GM12875 (cell line): ENCODE measurements around the gene TAF8.

Experiments used
- H3K4me3 ChIP-seq: one replicate; pipeline ENCODE4 v1.5.1; 2011; ENCODE audit warnings: low read depth, low read length, control low read depth
- TF ChIP-seq, protein P1 (sequence below): IDR thresholded peaks from 2 replicates; pipeline ENCODE4 v1.5.1; 2011; ENCODE audit warnings: low read depth, mild to moderate bottlenecking, control low read depth, inconsistent platforms, low read length, moderate library complexity, borderline replicate concordance; ENCODE audit not compliant: insufficient read depth

The TAF8 gene

DNA sequence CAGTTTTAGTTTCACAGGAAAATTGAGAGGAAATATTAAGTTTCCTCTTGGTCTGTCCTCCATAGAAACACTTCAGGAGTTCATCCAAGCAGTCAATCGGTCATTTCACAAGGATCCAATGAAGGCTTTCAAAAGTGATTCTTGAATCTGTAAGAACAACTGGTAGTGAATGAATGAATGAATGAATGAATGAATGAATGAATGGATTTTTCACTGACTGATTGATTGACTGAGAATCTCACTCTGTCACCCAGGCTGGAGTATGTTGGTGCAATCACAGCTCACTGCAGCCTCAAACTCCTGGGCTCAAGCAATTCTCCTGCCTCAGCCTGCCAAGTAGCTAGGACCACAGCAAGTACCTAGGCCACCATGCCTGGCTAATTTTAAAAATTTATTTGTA lies 39.4 kb upstream of the TAF8 start:
- H3K4me3 ChIP-seq = no peak overlapping the region
- TF ChIP-seq, protein P1, sequence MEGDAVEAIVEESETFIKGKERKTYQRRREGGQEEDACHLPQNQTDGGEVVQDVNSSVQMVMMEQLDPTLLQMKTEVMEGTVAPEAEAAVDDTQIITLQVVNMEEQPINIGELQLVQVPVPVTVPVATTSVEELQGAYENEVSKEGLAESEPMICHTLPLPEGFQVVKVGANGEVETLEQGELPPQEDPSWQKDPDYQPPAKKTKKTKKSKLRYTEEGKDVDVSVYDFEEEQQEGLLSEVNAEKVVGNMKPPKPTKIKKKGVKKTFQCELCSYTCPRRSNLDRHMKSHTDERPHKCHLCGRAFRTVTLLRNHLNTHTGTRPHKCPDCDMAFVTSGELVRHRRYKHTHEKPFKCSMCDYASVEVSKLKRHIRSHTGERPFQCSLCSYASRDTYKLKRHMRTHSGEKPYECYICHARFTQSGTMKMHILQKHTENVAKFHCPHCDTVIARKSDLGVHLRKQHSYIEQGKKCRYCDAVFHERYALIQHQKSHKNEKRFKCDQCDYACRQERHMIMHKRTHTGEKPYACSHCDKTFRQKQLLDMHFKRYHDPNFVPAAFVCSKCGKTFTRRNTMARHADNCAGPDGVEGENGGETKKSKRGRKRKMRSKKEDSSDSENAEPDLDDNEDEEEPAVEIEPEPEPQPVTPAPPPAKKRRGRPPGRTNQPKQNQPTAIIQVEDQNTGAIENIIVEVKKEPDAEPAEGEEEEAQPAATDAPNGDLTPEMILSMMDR = no peak

- H3K4me3 ChIP-seq = no peak overlapping the region
- TF ChIP-seq, protein P1 = no peak
Observed at GRCh38 chr6:42012501-42013133, 37.7 kb upstream of the TAF8 start.

DNA sequence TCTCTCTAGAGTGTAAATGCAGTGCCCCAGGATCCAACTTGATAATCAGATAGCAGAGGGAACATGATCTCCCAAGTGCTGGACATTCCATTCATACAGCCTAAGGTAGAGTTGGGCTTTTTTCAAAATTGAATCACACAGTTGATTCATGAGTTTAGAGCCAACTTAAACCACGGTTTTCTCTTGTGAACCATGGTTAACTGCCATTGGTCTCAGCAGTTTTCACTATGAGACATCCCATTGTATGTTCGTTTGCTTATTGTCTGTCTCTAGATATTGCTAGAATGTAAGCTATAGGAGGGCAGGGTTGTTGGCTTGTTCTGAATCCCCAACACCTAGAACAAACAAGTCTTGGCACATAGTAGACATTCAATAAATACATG lies 37.2 kb upstream of the TAF8 start:
- no peak overlapping the region for H3K4me3 ChIP-seq
- TF ChIP-seq, protein P1 = no peak

GRCh38 chr6:42017021-42017643 lies 33.2 kb upstream of the TAF8 start:
- TF ChIP-seq, protein P1 = no peak
- no peak overlapping the region for H3K4me3 ChIP-seq

- TF ChIP-seq, protein P1 = no peak
- no peak overlapping the region for H3K4me3 ChIP-seq
Observed at GRCh38 chr6:42020967-42021366, 29.4 kb upstream of the TAF8 start.

- H3K4me3 ChIP-seq = no peak overlapping the region
Observed at GRCh38 chr6:42021847-42022754, 28.2 kb upstream of the TAF8 start.

More at GRCh38 chr6:42021847-42022754, 28.2 kb upstream of the TAF8 start:
- TF ChIP-seq, protein P1 = 0 out of 2 replicates have a peak, but pooled peaks have one; percentile 15
